Brain microvascular endothelial cell (primary cell): ENCODE results near the gene VAPB.

Source experiments
- DNase-seq: peaks from one replicate; pipeline ENCODE4 v3.0.0-alpha.2; 2020
- H3K27ac ChIP-seq: fragments of 250-450 bp; sonication (Bioruptor Pico); 2 replicates; pipeline ENCODE4 v1.5.1; 2020; ENCODE audit warnings: mild to moderate bottlenecking, moderate library complexity
- H3K27me3 ChIP-seq: fragments of 250-450 bp; sonication (Bioruptor Pico); replicated peaks from 2 replicates; pipeline ENCODE4 v1.5.1; 2020; ENCODE audit warnings: mild to moderate bottlenecking
- H3K36me3 ChIP-seq: fragments of 250-450 bp; sonication (Bioruptor Pico); replicated peaks from 2 replicates; pipeline ENCODE4 v1.5.1; 2020; ENCODE audit warnings: mild to moderate bottlenecking
- H3K4me3 ChIP-seq: 2 replicates; pipeline ENCODE4 v1.5.1; 2011; ENCODE audit warnings: low read depth, mild to moderate bottlenecking, control low read depth, low read length, moderate library complexity
- in situ Hi-C: cut with HindIII; loops from 2 replicates; pipeline ENCODE4 v1.10.0; 2017; ENCODE audit warnings: low sequenced_read_pairs, low pct_ligation_motif_present
- TF ChIP-seq, protein P1 (sequence below): IDR thresholded peaks from 2 replicates; pipeline ENCODE4 v1.5.1; 2011; ENCODE audit warnings: low read depth, mild to moderate bottlenecking, moderate library complexity, low read length, control low read depth, inconsistent platforms; ENCODE audit errors: missing control alignments

The VAPB gene

DNA sequence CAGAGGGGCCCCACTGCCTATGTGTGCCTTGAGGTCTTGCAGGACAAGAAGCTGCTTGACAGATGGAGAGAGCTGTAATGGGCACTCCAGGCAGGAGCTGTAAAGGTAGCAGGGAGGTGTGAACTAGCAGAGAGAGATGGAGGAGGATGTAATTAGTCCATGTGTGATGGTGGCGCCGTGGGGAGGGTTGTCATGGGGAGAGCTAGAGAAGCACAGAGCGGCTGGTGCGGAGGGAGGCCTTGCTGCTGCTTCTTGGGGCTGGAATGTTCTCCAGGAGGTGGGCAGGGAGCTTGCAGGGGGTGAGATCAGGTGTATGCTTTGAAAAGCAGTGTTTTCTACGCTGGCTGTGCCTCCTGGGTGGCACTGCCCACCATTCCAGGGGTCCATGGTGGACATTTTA lies 94.0 kb downstream of the VAPB start:
- Histone ChIP-seq H3K36me3 (no peaks in the 10 kb centered on the region), H3K4me3 (no peak overlapping the region), H3K27me3 (no peaks in the 10 kb centered on the region), H3K27ac (no peak overlapping the region)
- TF ChIP-seq, protein P1, sequence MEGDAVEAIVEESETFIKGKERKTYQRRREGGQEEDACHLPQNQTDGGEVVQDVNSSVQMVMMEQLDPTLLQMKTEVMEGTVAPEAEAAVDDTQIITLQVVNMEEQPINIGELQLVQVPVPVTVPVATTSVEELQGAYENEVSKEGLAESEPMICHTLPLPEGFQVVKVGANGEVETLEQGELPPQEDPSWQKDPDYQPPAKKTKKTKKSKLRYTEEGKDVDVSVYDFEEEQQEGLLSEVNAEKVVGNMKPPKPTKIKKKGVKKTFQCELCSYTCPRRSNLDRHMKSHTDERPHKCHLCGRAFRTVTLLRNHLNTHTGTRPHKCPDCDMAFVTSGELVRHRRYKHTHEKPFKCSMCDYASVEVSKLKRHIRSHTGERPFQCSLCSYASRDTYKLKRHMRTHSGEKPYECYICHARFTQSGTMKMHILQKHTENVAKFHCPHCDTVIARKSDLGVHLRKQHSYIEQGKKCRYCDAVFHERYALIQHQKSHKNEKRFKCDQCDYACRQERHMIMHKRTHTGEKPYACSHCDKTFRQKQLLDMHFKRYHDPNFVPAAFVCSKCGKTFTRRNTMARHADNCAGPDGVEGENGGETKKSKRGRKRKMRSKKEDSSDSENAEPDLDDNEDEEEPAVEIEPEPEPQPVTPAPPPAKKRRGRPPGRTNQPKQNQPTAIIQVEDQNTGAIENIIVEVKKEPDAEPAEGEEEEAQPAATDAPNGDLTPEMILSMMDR = no peak
- no peak for DNase-seq
- in situ Hi-C loops = no loop called here

DNA sequence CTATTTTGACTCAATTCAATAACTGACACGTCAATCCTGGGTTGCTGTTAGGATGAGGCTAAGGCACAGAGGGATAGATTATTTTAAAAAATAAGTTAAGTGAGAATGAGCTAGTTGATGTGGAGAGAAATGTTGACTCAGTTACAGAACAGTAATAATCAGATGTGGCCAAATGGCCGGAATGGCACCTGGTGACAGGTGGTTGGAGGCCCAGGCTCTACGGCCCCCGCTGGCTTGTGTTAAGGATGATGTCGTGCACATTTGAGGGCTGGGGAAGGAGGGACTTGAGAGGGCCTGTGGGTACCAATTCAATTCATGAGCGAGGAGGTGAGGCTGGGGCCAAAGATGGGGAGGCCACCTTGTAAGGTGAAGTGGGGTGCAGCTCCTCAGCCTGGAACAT lies 94.4 kb downstream of the VAPB start:
- no peak overlapping the region for H3K27ac ChIP-seq
- TF ChIP-seq, protein P1 = no peak

DNA sequence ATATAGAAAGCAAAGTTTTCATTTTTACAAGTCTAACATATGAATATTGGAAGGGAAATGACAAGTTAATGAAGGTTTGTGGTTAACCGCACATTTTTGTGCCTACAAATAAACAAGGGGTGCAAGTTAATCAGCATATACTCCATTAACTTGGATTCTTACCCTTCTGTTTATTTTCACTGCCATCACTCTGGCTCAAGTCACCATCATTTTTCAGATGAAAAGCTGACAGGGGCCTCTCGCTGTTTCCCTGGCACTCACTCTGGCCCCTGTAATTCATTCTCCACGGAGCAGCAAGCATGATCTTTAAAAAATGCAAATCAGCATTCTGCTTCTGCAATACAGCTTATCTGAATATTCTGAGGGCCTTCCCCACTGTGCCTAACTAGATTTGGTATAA lies 96.4 kb downstream of the VAPB start:
- no peak overlapping the region for H3K4me3 ChIP-seq
- TF ChIP-seq, protein P1 = no peak
- in situ Hi-C loops = no loop called here
- no peaks in the 10 kb centered on the region for H3K27me3 ChIP-seq
- DNase-seq = no peak
- H3K36me3 ChIP-seq = no peaks in the 10 kb centered on the region
- no peak overlapping the region for H3K27ac ChIP-seq

More for the DNA sequence above, 94.4 kb downstream of the VAPB start:
- no peak for DNase-seq
- Histone ChIP-seq H3K4me3 (no peak overlapping the region), H3K36me3 (no peaks in the 10 kb centered on the region), H3K27me3 (no peaks in the 10 kb centered on the region)
- in situ Hi-C loops = no loop called here

DNA sequence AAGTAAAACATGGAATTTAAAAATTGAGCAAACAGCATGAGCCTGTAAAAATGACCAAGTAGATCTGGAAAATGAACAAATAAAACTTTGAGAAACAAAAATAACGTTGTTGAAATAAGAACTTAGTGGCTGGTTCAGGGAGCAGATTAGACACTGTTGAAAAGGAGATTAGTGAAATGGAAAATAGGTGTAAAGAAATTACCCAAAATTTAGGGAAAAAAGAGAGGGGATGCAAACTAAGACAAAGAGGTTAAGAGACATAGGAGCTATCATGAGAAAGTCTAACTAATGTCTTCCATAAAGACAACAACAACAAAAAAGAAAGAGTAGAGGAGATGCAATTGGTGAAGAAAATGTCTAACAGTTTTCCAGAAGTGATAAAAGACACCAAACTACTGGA lies 97.2 kb downstream of the VAPB start:
- no peaks in the 10 kb centered on the region for H3K36me3 ChIP-seq
- TF ChIP-seq, protein P1 = no peak
- no peak overlapping the region for H3K4me3 ChIP-seq
- H3K27me3 ChIP-seq = no peaks in the 10 kb centered on the region
- no peak for DNase-seq
- no peak overlapping the region for H3K27ac ChIP-seq
- in situ Hi-C loops = no loop called here

DNA sequence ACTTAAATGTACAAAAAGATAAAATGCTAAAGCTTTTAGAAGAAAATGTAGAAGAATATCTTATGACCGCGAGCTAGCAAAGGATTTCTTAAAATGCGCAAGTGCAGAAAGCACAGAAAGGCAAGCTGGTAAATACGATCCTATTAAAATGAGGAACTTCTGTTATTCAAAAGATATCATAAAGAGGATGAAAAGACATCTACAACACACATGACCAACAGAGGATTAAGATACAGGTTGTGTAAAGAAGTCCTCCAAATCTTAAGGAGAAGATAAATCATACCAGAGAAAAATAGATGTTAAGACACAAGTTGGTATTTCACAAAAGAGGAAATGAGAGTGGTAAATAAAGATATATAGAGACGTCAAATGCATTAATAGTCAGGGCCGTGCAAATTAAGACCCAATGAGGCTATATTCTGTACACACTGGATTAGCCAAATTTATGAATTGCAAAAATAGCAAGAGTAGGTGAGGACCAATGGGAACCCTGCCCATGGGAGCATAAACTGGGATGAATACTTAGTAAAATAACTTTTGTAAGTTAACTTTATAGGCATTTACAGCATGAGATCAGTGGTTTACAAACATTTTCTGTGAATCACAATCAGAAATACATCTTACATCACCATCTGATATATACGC lies 103.2 kb downstream of the VAPB start:
- no peak for DNase-seq
- no peak overlapping the region for H3K27ac ChIP-seq
- no peaks in the 10 kb centered on the region for H3K36me3 ChIP-seq
- in situ Hi-C loops = no loop called here
- H3K27me3 ChIP-seq = no peaks in the 10 kb centered on the region
- H3K4me3 ChIP-seq = no peak overlapping the region
- TF ChIP-seq, protein P1 = no peak
